HG03558 (cell line): ENCODE measurements around the gene MYO10.
"Not testable (repeated sequence)": the region's sequence is repeated elsewhere in the genome, so short reads cannot be mapped to it uniquely, and the experiment has no call there.

Experiments used
- ATAC-seq: cut with Tn5 transposase; IDR thresholded peaks from one replicate; pipeline ENCODE4 v1.9.1; 2021; ENCODE audit warnings: moderate number of reproducible peaks; ENCODE audit not compliant: unreplicated experiment; ENCODE audit errors: extremely low read depth

Gene MYO10

DNA sequence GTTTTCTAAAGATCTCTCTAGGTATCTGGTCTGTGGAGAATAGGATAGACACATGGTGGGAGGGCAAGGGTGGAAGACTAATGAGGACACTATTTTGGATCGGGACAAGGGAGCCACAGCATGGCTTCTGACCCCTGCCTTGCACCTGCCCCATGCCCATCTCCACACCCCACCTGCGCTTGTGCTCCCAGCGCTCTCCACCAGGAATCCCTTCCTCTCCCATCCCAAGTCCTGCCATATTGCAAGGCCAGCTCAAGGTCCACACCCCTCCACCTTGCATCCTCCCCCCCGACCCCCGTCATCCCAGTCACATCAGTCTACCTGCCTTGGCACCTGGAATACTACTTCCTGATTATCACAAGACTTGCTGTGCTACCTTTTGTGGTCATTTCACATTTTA lies 275.1 kb downstream of the MYO10 start:
- ATAC-seq = no peak

DNA sequence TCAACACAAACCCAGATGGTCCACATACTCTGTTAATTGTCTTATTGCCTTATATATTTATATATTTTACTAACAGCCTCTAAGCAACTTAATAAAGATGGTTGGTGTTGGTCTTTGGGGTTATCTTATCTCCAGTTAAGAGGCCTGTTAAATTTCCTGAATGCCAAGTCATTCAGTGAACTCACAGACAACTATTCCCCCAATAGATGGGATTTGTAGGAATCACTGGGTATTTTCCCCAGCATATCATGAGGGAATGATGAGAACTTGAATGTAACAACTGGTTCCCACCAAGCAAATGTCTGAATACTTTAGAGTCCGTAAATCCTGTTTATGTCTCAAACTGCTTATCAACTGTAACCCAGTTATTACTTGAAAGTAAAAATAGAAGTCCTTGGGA lies 276.6 kb downstream of the MYO10 start:
- no peak for ATAC-seq

DNA sequence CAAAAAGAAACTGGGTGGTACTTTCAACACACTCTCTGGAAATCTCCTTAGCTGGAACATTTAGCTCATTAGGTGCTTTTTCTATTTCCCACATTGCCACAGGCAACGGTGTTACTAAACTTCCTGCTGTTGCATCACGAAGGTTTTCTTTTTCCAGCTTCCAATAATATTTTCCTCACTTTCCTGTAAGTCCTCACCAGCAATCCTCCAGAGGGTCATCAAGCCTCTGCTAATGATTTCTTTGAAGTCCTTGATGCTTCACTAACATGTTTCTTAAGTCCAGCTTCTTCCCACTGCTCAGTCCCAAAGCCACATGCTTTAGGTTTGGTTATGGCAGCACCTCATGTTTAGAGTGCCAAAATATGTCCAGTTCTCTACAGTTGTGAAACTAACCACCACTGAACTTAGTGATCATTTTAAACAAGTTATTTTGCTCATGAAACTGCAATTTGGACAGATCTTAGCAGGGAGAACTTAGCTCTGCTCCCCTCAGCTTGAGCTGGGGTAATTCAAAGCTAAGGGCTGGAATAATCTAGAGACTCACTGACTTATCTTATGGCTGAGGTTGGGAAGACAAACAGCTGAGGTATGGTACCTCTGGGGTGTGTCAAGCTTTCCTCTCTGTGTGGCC lies 279.4 kb downstream of the MYO10 start:
- no peak for ATAC-seq

GRCh38 chr5:16654647-16655334 lies 281.3 kb downstream of the MYO10 start:
- no peak for ATAC-seq

DNA sequence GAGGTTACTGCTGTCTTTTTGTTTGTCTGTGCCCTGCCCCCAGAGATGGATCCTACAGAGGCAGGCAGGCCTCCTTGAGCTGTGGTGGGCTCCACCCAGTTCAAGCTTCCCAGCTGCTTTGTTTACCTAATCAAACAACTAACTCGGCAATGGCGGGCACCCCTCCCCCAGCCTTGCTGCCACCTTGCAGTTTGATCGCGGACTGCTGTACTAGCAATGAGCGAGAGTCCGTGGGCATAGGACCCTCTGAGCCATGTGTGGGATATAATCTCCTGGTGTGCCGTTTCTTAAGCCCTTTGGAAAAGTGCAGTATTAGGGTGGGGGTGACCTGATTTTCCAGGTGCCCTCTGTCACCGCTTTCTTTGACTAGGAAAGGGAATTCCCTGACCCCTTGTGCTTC lies 287.3 kb downstream of the MYO10 start:
- ATAC-seq = not testable (repeated sequence)

GRCh38 chr5:16644301-16644889 lies 291.7 kb downstream of the MYO10 start:
- no peak for ATAC-seq

DNA sequence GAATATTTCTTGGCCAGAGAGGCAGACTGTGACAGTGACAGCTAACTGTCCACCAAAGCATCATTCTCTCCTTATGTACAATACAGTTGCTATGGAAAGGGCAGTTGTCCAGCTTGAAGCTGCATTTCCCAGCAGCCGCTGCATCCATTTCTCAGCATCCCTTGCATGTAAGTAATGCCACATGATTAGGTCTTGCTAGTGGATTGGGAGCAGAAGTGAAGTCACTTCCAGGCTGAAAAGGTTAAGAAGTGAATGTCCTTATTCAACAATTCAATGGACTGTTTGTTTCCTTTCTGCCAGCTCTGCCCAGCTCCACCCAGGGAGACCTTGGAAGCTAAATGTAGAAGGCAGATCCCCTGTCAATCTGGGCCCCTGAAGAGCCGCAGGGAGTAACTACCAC lies 293.2 kb downstream of the MYO10 start:
- ATAC-seq = no peak

GRCh38 chr5:16639206-16639605 lies 296.9 kb downstream of the MYO10 start:
- no peak for ATAC-seq

DNA sequence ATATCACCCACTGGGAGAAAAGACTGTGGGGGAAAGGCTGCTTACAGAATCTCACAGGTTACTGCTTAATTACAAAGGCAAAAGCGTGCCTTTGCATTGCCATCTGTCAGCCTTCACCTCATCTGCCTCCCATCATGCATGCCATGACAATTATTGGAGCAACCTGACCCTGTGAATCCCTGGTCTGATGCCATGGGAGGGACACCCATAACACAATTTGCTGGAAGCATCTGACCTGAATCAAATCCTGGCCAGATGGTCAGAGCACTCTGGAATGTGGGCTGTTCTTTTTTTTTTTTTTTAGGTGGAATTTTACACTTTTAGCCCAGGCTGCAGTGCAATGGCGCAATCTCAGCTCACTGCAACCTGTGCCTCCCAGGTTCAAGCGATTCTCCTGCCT lies 307.7 kb downstream of the MYO10 start:
- ATAC-seq = no peak

GRCh38 chr5:16626696-16627264 lies 309.3 kb downstream of the MYO10 start:
- ATAC-seq = peak; percentile 58

DNA sequence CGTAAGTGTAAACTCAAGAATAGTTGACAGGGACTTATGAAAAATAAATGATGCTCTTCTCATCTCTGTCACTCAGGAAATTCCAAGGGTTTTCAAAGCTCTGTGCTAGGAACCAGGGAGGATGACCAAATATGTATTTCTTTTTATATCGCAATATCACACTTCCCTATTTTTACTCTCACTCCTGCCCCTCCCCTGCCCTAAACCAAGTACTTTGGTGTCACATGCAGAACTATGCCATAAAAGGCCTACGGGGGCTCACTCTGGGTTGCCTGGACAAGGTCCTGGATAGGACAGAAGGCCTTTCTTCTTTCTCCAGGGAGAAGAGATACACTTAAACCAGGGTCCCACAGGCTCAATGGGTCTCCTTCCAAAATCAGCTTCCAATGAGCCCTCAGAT lies 311.0 kb downstream of the MYO10 start:
- ATAC-seq = no peak

DNA sequence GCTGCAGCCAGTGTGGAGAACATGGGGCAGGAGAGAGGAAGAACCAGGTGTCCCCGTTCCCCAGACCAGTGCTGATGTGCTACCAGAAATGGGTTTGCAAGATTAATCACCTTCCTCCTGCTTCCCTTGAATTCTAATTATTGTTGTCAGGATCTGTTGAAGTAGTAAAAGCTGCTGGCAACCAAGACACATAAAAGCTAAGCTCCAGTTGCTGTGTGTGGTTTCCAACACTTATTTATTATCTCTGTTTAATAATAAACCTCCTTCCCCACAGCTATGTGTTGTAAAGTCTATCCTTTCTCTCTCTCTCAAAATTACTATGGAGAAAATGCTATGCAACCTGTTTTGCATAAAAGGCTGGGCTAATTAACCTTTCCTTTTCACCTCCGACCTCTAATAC lies 317.0 kb downstream of the MYO10 start:
- no peak for ATAC-seq

DNA sequence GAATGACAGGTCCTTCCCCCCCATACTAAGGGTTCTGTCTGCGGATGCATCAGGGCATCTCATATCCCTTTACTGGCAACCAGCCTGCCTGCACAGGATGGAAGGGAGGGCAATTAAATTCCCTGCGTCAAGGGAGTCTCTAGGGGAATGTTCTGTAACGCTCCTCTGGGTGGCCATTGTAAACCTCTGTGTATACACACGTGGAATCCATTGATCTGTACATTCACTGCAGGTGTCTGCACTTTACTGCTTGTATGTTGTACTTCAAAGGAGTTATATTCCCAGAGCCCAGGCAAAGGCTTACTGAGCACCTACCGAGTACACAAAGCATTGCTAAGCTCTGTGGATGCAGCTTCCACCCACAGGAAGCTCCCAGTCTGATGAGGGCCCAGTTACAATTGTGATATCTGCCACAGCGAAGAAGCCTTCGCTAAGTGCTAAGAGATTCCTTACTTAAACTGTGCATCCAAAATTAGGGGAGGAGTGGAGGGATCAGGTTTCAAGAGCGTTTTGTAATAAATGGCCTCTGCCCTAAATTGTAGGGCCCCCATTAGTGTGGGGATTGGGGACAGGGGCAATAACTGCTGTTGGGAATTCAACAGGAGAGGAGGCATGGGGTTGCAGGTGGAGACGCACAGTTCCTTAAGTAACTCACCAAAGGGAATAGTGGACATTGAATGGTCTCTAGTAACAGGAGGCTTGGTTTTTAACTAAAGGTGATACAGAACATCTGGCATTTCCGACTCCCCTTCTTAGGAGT lies 317.8 kb downstream of the MYO10 start:
- no peak for ATAC-seq

DNA sequence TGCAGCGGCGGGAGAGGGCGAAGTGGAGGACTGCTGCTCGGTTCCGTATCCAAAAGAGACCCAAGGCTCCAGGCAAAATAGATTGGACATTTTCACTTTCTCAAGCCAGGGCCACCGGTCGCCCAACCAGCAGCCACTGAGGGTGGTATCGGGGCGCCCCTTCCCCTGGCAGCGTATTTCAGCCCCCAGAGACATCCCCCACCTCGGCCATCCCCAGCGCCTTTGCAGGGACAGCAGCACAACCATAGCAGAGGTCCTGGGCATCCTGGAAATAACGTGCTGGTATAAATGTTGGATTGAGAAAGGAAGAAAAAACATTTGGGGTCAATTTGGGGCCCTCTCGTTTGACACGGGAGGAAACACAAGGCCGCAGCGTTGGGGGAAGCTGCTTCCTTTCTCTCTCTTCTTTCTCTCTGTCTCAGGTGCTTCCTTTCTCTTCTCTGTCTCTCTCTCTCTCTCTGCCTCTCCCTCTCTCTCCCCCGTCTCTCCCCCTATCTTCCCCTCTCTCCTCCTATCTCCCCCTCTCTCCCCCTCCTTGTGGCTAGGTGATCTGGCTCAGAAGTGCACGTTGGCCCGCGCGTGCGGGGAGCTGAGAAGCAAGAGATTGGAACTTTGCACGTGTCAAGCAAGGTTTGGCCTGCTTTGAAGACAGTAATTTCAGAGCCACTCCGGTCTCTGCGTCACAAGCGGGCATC lies 318.7 kb downstream of the MYO10 start:
- no peak for ATAC-seq

GRCh38 chr5:16616536-16617273 lies 319.4 kb downstream of the MYO10 start, which contains the start of gene RETREG1:
Gene RETREG1 (minus strand): TSS chr5:16616997. CDS start chr5:16616971, 26 bp downstream.
- peak; percentile 34 for ATAC-seq

- no peak for ATAC-seq
These were observed 320.1 kb downstream of the MYO10 start for GRCh38 chr5:16615741-16616535.

GRCh38 chr5:16612007-16612406 lies 324.1 kb downstream of the MYO10 start:
- ATAC-seq = no peak
